GM19468 (cell line): Measurements from ENCODE around the gene CAP1.
"Not testable (repeated sequence)": the region's sequence is repeated elsewhere in the genome, so short reads cannot be mapped to it uniquely, and the experiment has no call there.

Source experiments
- ATAC-seq: cut with Tn5 transposase; IDR thresholded peaks from one replicate; pipeline ENCODE4 v1.9.1; 2021; ENCODE audit warnings: mild to moderate bottlenecking, moderate library complexity, moderate number of reproducible peaks; ENCODE audit not compliant: unreplicated experiment; ENCODE audit errors: extremely low read depth

Gene CAP1

GRCh38 chr1:40057310-40058030 lies 16.9 kb downstream of the CAP1 start:
- no peak for ATAC-seq

GRCh38 chr1:40058097-40058452 lies 17.5 kb downstream of the CAP1 start:
- no peak for ATAC-seq

DNA sequence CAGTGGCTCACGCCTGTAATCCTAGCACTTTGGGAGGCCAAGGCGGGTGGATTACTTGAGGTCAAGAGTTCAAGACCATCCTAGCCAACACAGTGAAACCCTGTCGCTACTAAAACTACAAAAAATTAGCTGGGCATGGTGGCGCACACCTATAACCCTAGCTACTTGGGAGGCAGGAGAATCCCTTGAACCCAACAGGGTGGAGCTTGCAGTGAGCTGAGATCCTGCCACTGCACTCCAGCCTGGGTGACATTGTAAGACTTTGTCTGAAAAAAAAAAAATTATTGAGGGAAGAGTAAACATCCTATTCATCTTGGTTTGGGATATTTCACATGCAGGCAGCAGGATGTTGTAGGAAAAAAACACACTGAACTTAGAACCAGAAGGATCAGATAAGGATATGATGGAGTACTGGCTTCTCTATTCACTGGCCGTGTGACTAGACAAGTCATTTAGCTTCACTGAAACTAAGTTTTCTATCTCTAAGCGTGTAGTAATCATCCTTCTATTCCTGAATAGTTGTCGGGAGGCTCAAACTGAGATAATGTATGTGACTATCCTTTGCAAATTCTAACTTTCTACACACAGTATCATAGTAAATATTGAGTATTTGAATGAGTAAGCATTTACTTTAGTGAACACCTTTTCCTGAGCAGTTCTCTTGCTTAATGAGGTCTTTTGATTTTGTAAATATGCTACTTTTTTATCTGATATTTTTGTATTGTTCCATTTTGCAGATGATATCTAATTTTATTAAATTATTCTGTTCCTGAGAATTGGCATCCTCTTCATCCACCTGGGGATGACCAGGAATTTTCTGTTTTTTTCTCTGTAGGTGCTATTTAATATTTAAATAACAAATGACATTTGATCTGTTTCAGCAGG lies 18.2 kb downstream of the CAP1 start:
- no peak for ATAC-seq

- ATAC-seq: peak; percentile 41
Observed at GRCh38 chr1:40059338-40059959, 18.9 kb downstream of the CAP1 start.

DNA sequence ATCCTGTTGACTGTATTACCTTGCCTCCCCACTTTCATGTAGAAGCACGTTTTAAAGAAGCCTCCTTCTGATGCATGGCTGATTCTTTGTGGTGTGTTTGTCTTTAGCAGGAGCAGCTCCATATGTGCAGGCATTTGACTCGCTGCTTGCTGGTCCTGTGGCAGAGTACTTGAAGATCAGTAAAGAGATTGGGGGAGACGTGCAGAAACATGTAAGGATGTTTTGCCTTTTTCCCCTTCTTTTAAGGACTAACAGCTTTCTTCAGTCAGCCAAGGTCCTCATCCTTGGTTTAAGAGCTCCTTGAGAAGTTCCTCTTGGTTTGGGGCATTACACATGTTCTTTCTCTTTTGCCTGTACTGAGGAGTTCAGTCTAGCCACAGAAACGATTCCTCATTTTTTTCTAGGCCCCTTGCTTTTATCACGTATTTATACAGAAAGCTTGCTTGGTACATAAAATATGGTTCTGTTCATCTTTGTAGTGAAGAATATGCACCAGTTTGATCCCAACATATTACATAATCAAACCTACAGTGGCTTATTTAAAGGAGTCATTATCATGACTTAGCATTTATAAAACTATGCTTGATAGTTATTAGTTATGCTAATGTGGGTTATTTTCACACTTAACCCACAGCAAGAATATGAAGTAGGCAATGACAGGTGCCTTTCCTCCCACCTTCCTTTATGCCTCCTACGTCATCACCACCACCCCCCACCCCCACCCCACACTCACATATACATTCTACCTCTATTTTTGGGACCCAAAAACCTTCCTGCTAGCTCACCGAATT lies 19.6 kb downstream of the CAP1 start:
- ATAC-seq: no peak

GRCh38 chr1:40064797-40065499 lies 24.4 kb downstream of the CAP1 start:
- peak; percentile 45 for ATAC-seq

GRCh38 chr1:40067023-40067422 lies 26.5 kb downstream of the CAP1 start:
- ATAC-seq: no peak

GRCh38 chr1:40067851-40068250 lies 27.3 kb downstream of the CAP1 start:
- ATAC-seq: no peak

DNA sequence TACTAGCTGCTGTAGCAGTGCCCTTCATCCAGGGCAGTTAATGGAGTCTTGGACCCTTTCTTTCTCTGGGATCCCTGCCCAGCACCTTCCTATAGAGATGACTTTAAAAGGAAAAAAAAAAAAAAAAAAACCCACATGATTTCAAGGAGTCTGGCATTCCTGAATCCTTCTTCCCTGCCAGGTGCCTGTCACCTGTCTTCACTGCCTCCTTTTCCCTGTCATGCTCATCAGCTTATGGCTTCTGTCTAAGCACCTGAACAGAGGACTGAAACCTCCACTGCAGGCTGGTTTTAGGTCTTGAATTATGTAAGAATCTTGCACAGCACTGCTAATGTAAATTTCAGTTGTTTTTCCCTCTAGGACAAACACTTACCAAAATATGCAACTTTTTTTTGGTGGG lies 31.6 kb downstream of the CAP1 start:
- ATAC-seq: no peak

DNA sequence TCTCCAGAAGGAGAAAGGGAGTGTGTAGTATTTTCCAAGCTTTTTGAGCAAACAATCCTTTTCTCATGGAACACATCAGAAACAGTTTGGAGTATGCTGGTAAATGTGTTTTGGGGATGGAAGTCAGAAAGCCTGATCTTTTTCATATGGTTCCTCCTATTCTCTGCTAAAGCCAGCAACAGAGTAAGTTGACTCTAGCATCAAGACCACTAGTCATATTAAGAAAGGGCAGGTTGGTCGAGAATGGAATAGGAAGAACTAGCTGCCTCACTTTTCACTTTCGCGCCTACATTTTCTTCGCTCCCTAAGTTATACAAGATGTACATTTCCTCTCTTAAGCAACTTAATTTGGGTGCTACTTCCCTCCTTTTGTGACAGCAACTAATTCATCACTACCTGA lies 32.5 kb downstream of the CAP1 start:
- ATAC-seq: no peak

DNA sequence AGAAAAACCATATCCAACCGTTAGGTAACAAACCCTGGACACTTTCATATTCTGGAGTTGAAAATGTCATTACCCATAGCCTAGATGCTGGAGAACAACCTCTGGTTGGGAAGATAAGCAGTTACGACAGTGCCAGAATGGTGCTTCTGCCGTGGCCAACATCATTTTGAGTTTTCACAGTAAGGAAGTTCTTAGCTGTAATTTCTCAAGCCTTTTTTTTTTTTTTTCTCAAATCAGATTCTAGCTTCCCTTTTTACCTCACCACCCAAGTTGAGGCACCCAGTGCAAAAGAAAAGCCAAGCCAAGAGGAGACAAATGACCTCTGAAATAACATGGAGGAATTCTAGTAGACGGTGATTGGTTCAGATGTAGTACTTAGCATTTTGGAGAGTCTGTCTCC lies 34.7 kb downstream of the CAP1 start:
- ATAC-seq: no peak

GRCh38 chr1:40076895-40077312 lies 36.4 kb downstream of the CAP1 start:
- ATAC-seq: no peak

DNA sequence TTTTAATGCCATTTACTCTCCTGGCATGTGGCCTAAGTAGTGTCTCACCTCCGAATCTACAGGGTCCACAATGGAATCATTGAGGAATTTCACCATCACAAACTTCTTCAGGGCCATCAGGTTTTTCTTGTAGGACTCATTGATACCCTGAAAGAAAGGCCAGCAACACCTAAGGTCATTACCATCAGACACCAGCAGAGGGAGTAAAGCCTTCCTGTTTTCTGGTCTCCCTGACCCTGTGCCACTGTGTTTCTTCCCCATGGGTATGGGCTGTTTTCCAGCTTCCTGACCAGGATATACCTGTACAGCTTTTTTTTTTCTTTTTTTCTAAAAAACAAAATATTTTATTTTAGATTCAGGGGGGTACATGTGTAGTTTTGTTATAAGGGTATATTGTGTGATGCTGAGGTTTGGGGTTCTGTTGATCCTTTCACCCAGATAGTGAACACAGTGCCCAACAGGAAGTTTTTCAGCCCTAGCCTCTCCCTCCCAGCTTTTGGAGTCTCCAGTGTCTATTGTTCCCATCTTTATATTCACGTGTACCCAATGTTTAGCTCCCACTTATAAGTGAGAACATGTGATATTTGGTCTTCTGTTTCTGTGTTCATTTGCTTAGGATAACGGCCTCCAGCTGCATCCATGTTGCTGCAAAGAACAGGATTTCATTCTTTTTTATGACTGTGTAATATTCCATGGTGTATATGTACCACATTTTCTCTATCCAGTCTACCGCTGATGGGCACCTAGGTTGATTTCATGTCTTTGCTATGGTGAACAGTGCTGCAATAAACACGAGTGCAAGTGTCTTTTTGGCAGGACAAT lies 38.2 kb downstream of the CAP1 start:
- ATAC-seq: no peak

GRCh38 chr1:40079774-40080400 lies 39.4 kb downstream of the CAP1 start:
- no peak for ATAC-seq

DNA sequence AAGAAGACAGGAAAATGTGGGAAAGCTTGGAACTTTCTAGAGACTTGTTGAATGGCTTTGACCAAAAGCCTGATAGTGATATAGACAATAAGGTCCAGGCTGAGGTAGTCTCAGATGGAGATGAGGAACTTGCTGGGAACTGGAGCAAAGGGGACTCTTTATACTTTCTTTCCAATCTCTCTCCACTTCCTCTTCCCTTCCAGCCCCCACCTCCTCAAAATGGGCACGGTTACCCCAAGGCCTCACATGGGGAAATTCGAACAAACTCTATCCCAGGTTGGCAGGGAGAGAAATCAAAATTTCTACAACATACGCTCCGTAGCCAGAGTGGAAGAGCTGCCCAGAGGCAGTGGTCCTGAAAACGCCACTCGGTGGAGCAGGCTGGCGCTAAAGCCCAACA lies 41.3 kb downstream of the CAP1 start:
- no peak for ATAC-seq

- not testable (repeated sequence) for ATAC-seq
Observed at GRCh38 chr1:40084750-40085149, 44.2 kb downstream of the CAP1 start.

DNA sequence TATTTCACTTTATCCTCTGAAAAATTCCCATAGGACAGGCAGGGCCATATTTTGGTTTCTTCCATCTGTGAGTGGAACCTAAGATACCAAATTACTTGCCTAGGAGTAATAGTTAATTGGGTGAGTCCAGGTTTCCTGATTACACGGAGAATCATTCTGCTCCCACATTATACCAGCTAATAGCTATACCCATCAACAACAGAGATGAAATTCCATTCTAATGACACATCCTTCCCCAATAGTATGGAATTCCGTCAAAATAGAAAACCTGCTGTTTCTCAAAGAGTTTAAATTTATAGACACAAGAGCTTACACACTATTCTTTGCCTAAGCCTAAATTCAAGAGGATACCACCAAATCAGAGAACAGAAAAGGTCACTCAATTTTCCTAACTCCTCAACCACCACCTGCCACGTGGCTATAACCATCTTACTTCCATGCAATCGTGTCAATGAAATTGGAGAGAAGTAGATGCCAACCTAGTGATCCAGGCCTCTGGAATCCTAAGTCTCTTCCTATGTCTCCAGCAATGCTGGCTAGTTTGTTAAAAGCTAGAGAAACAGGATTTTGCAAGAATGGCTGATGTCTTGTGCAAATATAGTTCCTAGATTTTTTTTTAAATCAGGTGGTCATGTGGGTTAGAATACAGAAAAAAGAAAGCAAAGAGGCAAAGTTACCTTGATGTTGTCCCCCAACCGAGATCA lies 50.3 kb downstream of the CAP1 start:
- no peak for ATAC-seq

- ATAC-seq: no peak
Observed at GRCh38 chr1:40092241-40092640, 51.7 kb downstream of the CAP1 start.
